ENCODE measurements around the gene RREB1. TPM values are rescaled to one million over a fixed set of nuclear protein-coding genes. Genes with fewer than 3 reads are reported as not detected.

RREB1 gene
- total RNA-seq, 2 experiments from 2014 or later = 37.0 to 39.1 TPM

- H3K27ac Mint-ChIP-seq = no peak overlapping the region
- POLR2A ChIA-PET = no interaction called here
- H3K4me1 Mint-ChIP-seq = peaks cover 7% of the 10 kb centered on the region
Measured at GRCh38 chr6:7171733-7172132, 64.0 kb downstream of the RREB1 start.

GRCh38 chr6:7172649-7173048 is 64.9 kb downstream of the RREB1 start:
- Mint-ChIP-seq H3K36me3 (peaks cover 10% of the 10 kb centered on the region), H3K9me3 (no peaks in the 10 kb centered on the region), H3K4me3 (no peak overlapping the region), H3K4me1 (peaks cover 4% of the 10 kb centered on the region), H3K27me3 (no peaks in the 10 kb centered on the region), H3K27ac (no peak overlapping the region)
- no peak for DNase-seq
- POLR2A ChIA-PET = no interaction called here
- no peak for ATAC-seq (ENCODE audit: low read depth)

More at GRCh38 chr6:7171733-7172132, 64.0 kb downstream of the RREB1 start:
- peaks cover 4% of the 10 kb centered on the region for H3K36me3 Mint-ChIP-seq
- ATAC-seq (ENCODE audit: low read depth) (no peak), DNase-seq (no peak)
- no peaks in the 10 kb centered on the region for H3K27me3 Mint-ChIP-seq
- no peak overlapping the region for H3K4me3 Mint-ChIP-seq
- H3K9me3 Mint-ChIP-seq = no peaks in the 10 kb centered on the region

- H3K9me3 Mint-ChIP-seq = no peaks in the 10 kb centered on the region
- H3K36me3 Mint-ChIP-seq = peaks cover 10% of the 10 kb centered on the region
- peaks cover 4% of the 10 kb centered on the region for H3K4me1 Mint-ChIP-seq
- DNase-seq (no peak), ATAC-seq (ENCODE audit: low read depth) (no peak)
- POLR2A ChIA-PET = interaction anchor here (0.6 kb wide), 1 partner anchor 122 kb away, joined by 3 read pairs; no protein-coding TSS in a partner anchor
- H3K27me3 Mint-ChIP-seq = no peaks in the 10 kb centered on the region
- H3K27ac Mint-ChIP-seq = no peak overlapping the region
- H3K4me3 Mint-ChIP-seq = no peak overlapping the region
Measured at GRCh38 chr6:7173843-7174503, 66.2 kb downstream of the RREB1 start.

GRCh38 chr6:7175462-7175861 is 67.7 kb downstream of the RREB1 start:
- Mint-ChIP-seq H3K9me3 (no peaks in the 10 kb centered on the region), H3K27ac (no peak overlapping the region), H3K4me1 (peaks cover 3% of the 10 kb centered on the region), H3K4me3 (no peak overlapping the region), H3K27me3 (no peaks in the 10 kb centered on the region), H3K36me3 (peaks cover 16% of the 10 kb centered on the region)
- ATAC-seq (ENCODE audit: low read depth) (no peak), DNase-seq (no peak)
- POLR2A ChIA-PET = no interaction called here

- POLR2A ChIA-PET = no interaction called here
- no peak overlapping the region for H3K27ac Mint-ChIP-seq
- no peak for DNase-seq
Measured at GRCh38 chr6:7176208-7176607, 68.4 kb downstream of the RREB1 start.

GRCh38 chr6:7178280-7178679 is 70.5 kb downstream of the RREB1 start:
- no peak overlapping the region for H3K4me3 Mint-ChIP-seq
- no peak overlapping the region for H3K27ac Mint-ChIP-seq
- H3K4me1 Mint-ChIP-seq = no peaks in the 10 kb centered on the region
- no peak for ATAC-seq (ENCODE audit: low read depth)
- H3K9me3 Mint-ChIP-seq = no peaks in the 10 kb centered on the region
- H3K36me3 Mint-ChIP-seq = peaks cover 33% of the 10 kb centered on the region
- no peak for DNase-seq
- POLR2A ChIA-PET = no interaction called here
- H3K27me3 Mint-ChIP-seq = no peaks in the 10 kb centered on the region

More at GRCh38 chr6:7176208-7176607, 68.4 kb downstream of the RREB1 start:
- Mint-ChIP-seq H3K36me3 (peaks cover 22% of the 10 kb centered on the region), H3K9me3 (no peaks in the 10 kb centered on the region), H3K27me3 (no peaks in the 10 kb centered on the region), H3K4me1 (peaks cover 3% of the 10 kb centered on the region), H3K4me3 (no peak overlapping the region)
- no peak for ATAC-seq (ENCODE audit: low read depth)

- Mint-ChIP-seq H3K4me3 (no peak overlapping the region), H3K27ac (no peak overlapping the region), H3K27me3 (no peaks in the 10 kb centered on the region), H3K36me3 (peaks cover 47% of the 10 kb centered on the region), H3K4me1 (peaks cover 1% of the 10 kb centered on the region), H3K9me3 (no peaks in the 10 kb centered on the region)
- DNase-seq (no peak), ATAC-seq (ENCODE audit: low read depth) (no peak)
- POLR2A ChIA-PET = no interaction called here
Measured at GRCh38 chr6:7180751-7181150, 73.0 kb downstream of the RREB1 start.

- Mint-ChIP-seq H3K9me3 (no peaks in the 10 kb centered on the region), H3K36me3 (peaks cover 48% of the 10 kb centered on the region), H3K4me1 (peaks cover 1% of the 10 kb centered on the region), H3K27ac (no peak overlapping the region), H3K4me3 (no peak overlapping the region), H3K27me3 (no peaks in the 10 kb centered on the region)
- POLR2A ChIA-PET = no interaction called here
- ATAC-seq (ENCODE audit: low read depth) = no peak
- DNase-seq = no peak
Measured at GRCh38 chr6:7183707-7184106, 75.9 kb downstream of the RREB1 start.

GRCh38 chr6:7184502-7184901 is 76.7 kb downstream of the RREB1 start:
- ATAC-seq (ENCODE audit: low read depth) = no peak
- H3K27me3 Mint-ChIP-seq = no peaks in the 10 kb centered on the region
- no peaks in the 10 kb centered on the region for H3K9me3 Mint-ChIP-seq
- peaks cover 49% of the 10 kb centered on the region for H3K36me3 Mint-ChIP-seq
- no peak overlapping the region for H3K27ac Mint-ChIP-seq
- H3K4me1 Mint-ChIP-seq = peaks cover 1% of the 10 kb centered on the region
- POLR2A ChIA-PET = no interaction called here
- no peak overlapping the region for H3K4me3 Mint-ChIP-seq
- no peak for DNase-seq

GRCh38 chr6:7185561-7185960 is 77.8 kb downstream of the RREB1 start:
- Mint-ChIP-seq H3K4me1 (peaks cover 1% of the 10 kb centered on the region), H3K4me3 (no peak overlapping the region), H3K9me3 (no peaks in the 10 kb centered on the region), H3K27me3 (no peaks in the 10 kb centered on the region), H3K36me3 (peaks cover 50% of the 10 kb centered on the region), H3K27ac (no peak overlapping the region)
- ATAC-seq (ENCODE audit: low read depth) (no peak), DNase-seq (no peak)
- POLR2A ChIA-PET = no interaction called here

GRCh38 chr6:7188492-7188891 is 80.7 kb downstream of the RREB1 start:
- Mint-ChIP-seq H3K27ac (no peak overlapping the region), H3K9me3 (no peaks in the 10 kb centered on the region), H3K27me3 (no peaks in the 10 kb centered on the region), H3K36me3 (peaks cover 56% of the 10 kb centered on the region), H3K4me3 (no peak overlapping the region), H3K4me1 (peaks cover 1% of the 10 kb centered on the region)
- DNase-seq (no peak), ATAC-seq (ENCODE audit: low read depth) (no peak)
- POLR2A ChIA-PET = no interaction called here

GRCh38 chr6:7189101-7189758 is 81.5 kb downstream of the RREB1 start:
- no peaks in the 10 kb centered on the region for H3K27me3 Mint-ChIP-seq
- no peak for ATAC-seq (ENCODE audit: low read depth)
- POLR2A ChIA-PET = interaction anchor here (0.6 kb wide), 1 partner anchor 58 kb away, joined by 3 read pairs; no protein-coding TSS in a partner anchor

GRCh38 chr6:7190791-7191190 is 83.0 kb downstream of the RREB1 start:
- Mint-ChIP-seq H3K4me3 (no peak overlapping the region), H3K27ac (no peak overlapping the region), H3K9me3 (no peaks in the 10 kb centered on the region), H3K4me1 (peaks cover 8% of the 10 kb centered on the region), H3K27me3 (no peaks in the 10 kb centered on the region), H3K36me3 (peaks cover 54% of the 10 kb centered on the region)
- ATAC-seq (ENCODE audit: low read depth) (no peak), DNase-seq (no peak)
- POLR2A ChIA-PET = no interaction called here

More at GRCh38 chr6:7189101-7189758, 81.5 kb downstream of the RREB1 start:
- DNase-seq = no peak
- Mint-ChIP-seq H3K27ac (no peak overlapping the region), H3K9me3 (no peaks in the 10 kb centered on the region), H3K4me3 (no peak overlapping the region), H3K36me3 (peaks cover 58% of the 10 kb centered on the region), H3K4me1 (peaks cover 1% of the 10 kb centered on the region)

GRCh38 chr6:7193122-7193521 is 85.4 kb downstream of the RREB1 start:
- Mint-ChIP-seq H3K27me3 (no peaks in the 10 kb centered on the region), H3K4me1 (peaks cover 16% of the 10 kb centered on the region), H3K36me3 (peaks cover 56% of the 10 kb centered on the region), H3K4me3 (no peak overlapping the region), H3K27ac (no peak overlapping the region), H3K9me3 (no peaks in the 10 kb centered on the region)
- ATAC-seq (ENCODE audit: low read depth) (no peak), DNase-seq (no peak)
- POLR2A ChIA-PET = no interaction called here
